Tibial artery (tissue), 4 donors: ENCODE results near the gene MYO1C.

Experiments
- DNase-seq, 2 donors: peaks; one replicate each; pipeline ENCODE4 v3.0.0-alpha.2; 2019
- H3K27ac ChIP-seq, 2 donors: fragments of 200-600 bp; sonication (generic) in 1 of 2; 1 replicate in 1 of 2; 2 replicates in 1 of 2; pipeline ENCODE4 v1.5.1; 2018 to 2019; ENCODE audit warnings: mild to moderate bottlenecking in 1 of 2
- H3K27me3 ChIP-seq, 2 donors: fragments of 200-600 bp; sonication (generic) in 1 of 2; one replicate each; pipeline versions ENCODE4 v1.5.1 to v1.6.0; 2016 to 2019
- H3K36me3 ChIP-seq, 3 donors: fragments of 200-600 bp; sonication (generic) in 2 of 3; one replicate each; pipeline ENCODE4 v1.5.1; 2016 to 2019; ENCODE audit warnings: mild to moderate bottlenecking in 2 of 3
- H3K4me1 ChIP-seq, 4 donors: fragments of 200-600 bp; sonication (generic) in 2 of 4; 1 replicate in 3 of 4; 2 replicates in 1 of 4; pipeline ENCODE4 v1.5.1; 2016 to 2019
- H3K4me3 ChIP-seq, 2 donors: fragments of 200-600 bp; sonication (generic) in 1 of 2; 1 replicate in 1 of 2; 2 replicates in 1 of 2; pipeline ENCODE4 v1.5.1; 2018 to 2019; ENCODE audit warnings: mild to moderate bottlenecking in 2 of 2
- H3K9me3 ChIP-seq, 3 donors: fragments of 200-600 bp; sonication (generic) in 1 of 3; one replicate each; pipeline ENCODE4 v1.5.1; 2016 to 2019
- CTCF ChIP-seq, 2 experiments: fragments of 200-600 bp in 1 of 2; fragments of 450-650 bp in 1 of 2; IDR thresholded peaks; one replicate each; pipeline ENCODE4 v1.5.1; 2017 to 2019; ENCODE audit warnings: antibody characterized with exemption in 2 of 2, mild to moderate bottlenecking in 1 of 2, moderate library complexity in 1 of 2
- intact Hi-C: fragments of 100-400 bp; cut with DNase I; formaldehyde crosslinking; loops from one replicate; pipeline ENCODE4 v1.15.0; 2023; ENCODE audit warnings: low total_unique reads

Gene MYO1C

GRCh38 chr17:1492249-1493206 lies at the start of gene MYO1C:
MYO1C (minus strand) TSS chr17:1492686; CDS start chr17:1492487, 199 bp downstream.
- no peaks in the 10 kb centered on the region for H3K27me3 ChIP-seq
- peaks cover 5 to 90% (median 79%) of the 10 kb centered on the region in 4 donors for H3K4me1 ChIP-seq
- H3K36me3 ChIP-seq, result peaks cover 3 to 21% (median 17%) of the 10 kb centered on the region in 3 donors
- no peaks in the 10 kb centered on the region for H3K9me3 ChIP-seq
- DNase-seq, result no peak
- peak within 1 kb of the TSS; percentile 69 to 73 for H3K4me3 ChIP-seq
- peak within 1 kb of the TSS; percentile 99 for H3K27ac ChIP-seq
- no peak for TF ChIP-seq CTCF (IDR thresholded peaks at IDR 0.05)
- intact Hi-C loops, result loop anchor here (5.0 kb wide), 1 partner anchor 35 kb away; the partner anchor contains the start of gene CRK

- no peaks in the 10 kb centered on the region for H3K9me3 ChIP-seq
- H3K36me3 ChIP-seq, result peaks cover 70 to 98% (median 80%) of the 10 kb centered on the region in 3 donors
- intact Hi-C loops, result no loop called here
- no peak overlapping the region for H3K27ac ChIP-seq
- DNase-seq, result no peak
- no peak overlapping the region for H3K4me3 ChIP-seq
- no peak for TF ChIP-seq CTCF (IDR thresholded peaks at IDR 0.05)
- H3K4me1 ChIP-seq, result peaks cover 0 to 5% (median 0%) of the 10 kb centered on the region in 4 donors
- H3K27me3 ChIP-seq, result no peaks in the 10 kb centered on the region
Observed at GRCh38 chr17:1541367-1541904, 49.0 kb upstream of the MYO1C start.

- no peaks in the 10 kb centered on the region for H3K4me1 ChIP-seq
- H3K9me3 ChIP-seq, result no peaks in the 10 kb centered on the region
- intact Hi-C loops, result no loop called here
- no peaks in the 10 kb centered on the region for H3K27me3 ChIP-seq
- no peak overlapping the region for H3K4me3 ChIP-seq
- no peak for DNase-seq
- no peak overlapping the region for H3K27ac ChIP-seq
- H3K36me3 ChIP-seq, result peaks cover 61 to 98% (median 75%) of the 10 kb centered on the region in 3 donors
- TF ChIP-seq CTCF (IDR thresholded peaks at IDR 0.05), result no peak
Observed at GRCh38 chr17:1539811-1540210, 47.3 kb upstream of the MYO1C start.

GRCh38 chr17:1535737-1536136 lies 43.3 kb upstream of the MYO1C start:
- intact Hi-C loops, result no loop called here

More at GRCh38 chr17:1535737-1536136, 43.3 kb upstream of the MYO1C start:
- no peaks in the 10 kb centered on the region for H3K9me3 ChIP-seq
- no peaks in the 10 kb centered on the region for H3K4me1 ChIP-seq
- H3K36me3 ChIP-seq, result peaks cover 61 to 99% (median 82%) of the 10 kb centered on the region in 3 donors
- no peak overlapping the region for H3K4me3 ChIP-seq
- no peaks in the 10 kb centered on the region for H3K27me3 ChIP-seq
- TF ChIP-seq CTCF (IDR thresholded peaks at IDR 0.05), result no peak
- no peak overlapping the region for H3K27ac ChIP-seq
- no peak for DNase-seq
